H1 (cell line): ENCODE measurements around the gene PRODH2. TPM values are rescaled to one million over a fixed set of nuclear protein-coding genes. Genes with fewer than 3 reads are reported as not detected.

Source experiments
- CTCF ChIA-PET: fragments of 300-600 bp; sonication (Branson Sonifier 250); formaldehyde crosslinking; loops from one replicate; lab custom pipeline; 2021; ENCODE audit not compliant: partially characterized antibody; lab: Charles Lee
- POLR2A ChIA-PET: fragments of 300-600 bp; sonication (Branson Sonifier 250); formaldehyde crosslinking; loops from one replicate; lab custom pipeline; 2021; ENCODE audit warnings: inconsistent platforms; ENCODE audit not compliant: partially characterized antibody; lab: Charles Lee
- DNase-seq, 2 experiments: peaks; one replicate each; pipeline versions ENCODE4 v3.0.0 to v3.0.0-alpha.2; 2010 to 2022; ENCODE audit warnings: low spot score in 2 of 2, low read depth in 1 of 2, mixed read lengths in 1 of 2
- FAIRE-seq: peaks from 2 replicates; lab custom pipeline; 2011; peaks lifted over from hg19 to GRCh38; lab: Jason Lieb, UNC
- H2AFZ ChIP-seq: 2 replicates; pipeline ENCODE4 v1.8.1; 2012; ENCODE audit warnings: low read length, inconsistent platforms
- H2AK5ac ChIP-seq: 2 replicates; pipeline ENCODE4 v1.6.1; 2013; ENCODE audit warnings: low read depth, low read length
- H2BK120ac ChIP-seq: replicated peaks from 2 replicates; pipeline ENCODE3; 2013; ENCODE audit warnings: low read depth, low read length, inconsistent platforms
- H2BK12ac ChIP-seq: 2 replicates; pipeline ENCODE4 v1.6.1; 2013; ENCODE audit warnings: low read depth, low read length
- H2BK15ac ChIP-seq: 2 replicates; pipeline ENCODE4 v1.6.1; 2013; ENCODE audit warnings: low read length
- H2BK20ac ChIP-seq: 2 replicates; pipeline ENCODE4 v1.6.1; 2013; ENCODE audit warnings: low read length
- H2BK5ac ChIP-seq: 2 replicates; pipeline ENCODE4 v1.6.1; 2013; ENCODE audit warnings: low read depth, low read length
- H3K14ac ChIP-seq: 2 replicates; pipeline ENCODE4 v1.6.1; 2013; ENCODE audit warnings: inconsistent platforms; ENCODE audit not compliant: insufficient read length
- H3K18ac ChIP-seq: 2 replicates; pipeline ENCODE4 v1.6.1; 2013; ENCODE audit warnings: low read length; ENCODE audit errors: extremely low read depth
- H3K23ac ChIP-seq: 2 replicates; pipeline ENCODE4 v1.6.1; 2013; ENCODE audit warnings: inconsistent platforms; ENCODE audit not compliant: insufficient read length
- H3K23me2 ChIP-seq: 2 replicates; pipeline ENCODE4 v1.6.1; 2013; ENCODE audit warnings: low read depth, low read length
- H3K27ac ChIP-seq: 2 replicates; pipeline ENCODE4 v1.6.1; 2011; ENCODE audit warnings: low read depth, low read length, inconsistent platforms
- H3K27me3 ChIP-seq, 4 experiments: replicated peaks in 1 of 4; 1 replicate in 1 of 4; 2 replicates in 3 of 4; pipeline versions ENCODE4 v1.6.1 to v1.8.1; 2011 to 2013; ENCODE audit warnings: low read length in 3 of 4, mild to moderate bottlenecking in 3 of 4, inconsistent platforms in 2 of 4, mixed read lengths in 2 of 4, moderate library complexity in 1 of 4; ENCODE audit not compliant: control insufficient read depth in 3 of 4, insufficient read depth in 3 of 4; ENCODE audit errors: extremely low read depth in 1 of 4
- H3K36me3 ChIP-seq, 4 experiments: 2 replicates each; pipeline versions ENCODE4 v1.6.1 to v1.8.1; 2011 to 2013; ENCODE audit warnings: mild to moderate bottlenecking in 4 of 4, low read length in 3 of 4, moderate library complexity in 2 of 4, control low read depth in 1 of 4, inconsistent platforms in 1 of 4; ENCODE audit not compliant: insufficient read depth in 4 of 4, control insufficient read depth in 2 of 4
- H3K4ac ChIP-seq: replicated peaks from 2 replicates; pipeline ENCODE3; 2013; ENCODE audit warnings: low read length, low read depth, mixed read lengths, inconsistent platforms; ENCODE audit not compliant: insufficient read length
- H3K4me1 ChIP-seq, 4 experiments: replicated peaks in 1 of 4; 1 replicate in 1 of 4; 2 replicates in 3 of 4; pipeline versions ENCODE4 v1.6.1 to v1.8.1; 2011 to 2013; ENCODE audit warnings: low read length in 3 of 4, inconsistent platforms in 2 of 4, mixed read lengths in 1 of 4; ENCODE audit not compliant: insufficient read depth in 4 of 4, control insufficient read depth in 3 of 4
- H3K4me2 ChIP-seq, 2 experiments: 2 replicates each; pipeline versions ENCODE4 v1.6.1 to v1.8.1; 2011 to 2013; ENCODE audit warnings: low read depth in 2 of 2, low read length in 2 of 2, control low read depth in 1 of 2, inconsistent platforms in 1 of 2, mild to moderate bottlenecking in 1 of 2; ENCODE audit not compliant: insufficient read depth in 1 of 2
- H3K4me3 ChIP-seq, 4 experiments: fragments of 200-600, 300-600 bp in 1 of 4; sonication (generic), shearing (Covaris generic), sonication (Bioruptor Twin) in 1 of 4; 2 replicates each; pipeline versions ENCODE4 v1.5.1 to v1.8.1; 2011 to 2016; ENCODE audit warnings: low read length in 4 of 4, low read depth in 3 of 4, control low read depth in 2 of 4, inconsistent platforms in 2 of 4, mild to moderate bottlenecking in 2 of 4, mixed read lengths in 1 of 4, moderate library complexity in 1 of 4; ENCODE audit not compliant: insufficient read depth in 2 of 4; ENCODE audit errors: extremely low read depth in 1 of 4
- H3K56ac ChIP-seq: replicated peaks from 2 replicates; pipeline ENCODE3; 2013; ENCODE audit warnings: low read depth, mild to moderate bottlenecking, mixed read lengths, low read length, inconsistent platforms; ENCODE audit not compliant: insufficient read length
- H3K79me1 ChIP-seq: 2 replicates; pipeline ENCODE4 v1.6.1; 2013; ENCODE audit warnings: low read depth, low read length, control low read depth
- H3K79me2 ChIP-seq, 2 experiments: 2 replicates each; pipeline versions ENCODE4 v1.6.1 to v1.8.1; 2012 to 2013; ENCODE audit warnings: low read length in 2 of 2, mild to moderate bottlenecking in 2 of 2, inconsistent platforms in 1 of 2; ENCODE audit not compliant: insufficient read depth in 2 of 2, control insufficient read depth in 1 of 2
- H3K9ac ChIP-seq, 4 experiments: replicated peaks in 1 of 4; 1 replicate in 1 of 4; 2 replicates in 3 of 4; pipeline versions ENCODE4 v1.6.1 to v1.8.1; 2011 to 2013; ENCODE audit warnings: low read depth in 3 of 4, low read length in 3 of 4, control low read depth in 2 of 4, mild to moderate bottlenecking in 2 of 4, moderate library complexity in 2 of 4, inconsistent platforms in 1 of 4; ENCODE audit errors: extremely low read depth in 1 of 4
- H3K9me3 ChIP-seq, 2 experiments: 2 replicates each; pipeline versions ENCODE4 v1.6.1 to v1.8.1; 2012 to 2013; ENCODE audit warnings: mild to moderate bottlenecking in 2 of 2, moderate library complexity in 2 of 2, control low read depth in 1 of 2, inconsistent platforms in 1 of 2, low read depth in 1 of 2, low read length in 1 of 2, mixed read lengths in 1 of 2; ENCODE audit not compliant: insufficient read depth in 2 of 2
- H4K20me1 ChIP-seq, 2 experiments: replicated peaks in 1 of 2; 2 replicates each; pipeline versions ENCODE3 to v1.8.1; 2011 to 2013; ENCODE audit warnings: inconsistent platforms in 2 of 2, low read length in 2 of 2, mild to moderate bottlenecking in 1 of 2; ENCODE audit not compliant: insufficient read depth in 2 of 2, control insufficient read depth in 1 of 2
- H4K5ac ChIP-seq: 2 replicates; pipeline ENCODE4 v1.6.1; 2013; ENCODE audit warnings: low read length, low read depth, mixed read lengths, inconsistent platforms; ENCODE audit not compliant: insufficient read length
- H4K8ac ChIP-seq: 2 replicates; pipeline ENCODE4 v1.8.0; 2013; ENCODE audit warnings: mild to moderate bottlenecking, moderate library complexity, low read length, inconsistent platforms; ENCODE audit not compliant: insufficient read depth; ENCODE audit errors: extremely low read depth
- H4K91ac ChIP-seq: replicated peaks from 2 replicates; pipeline ENCODE3; 2013; ENCODE audit warnings: low read length, mixed read lengths, inconsistent platforms; ENCODE audit not compliant: insufficient read length
- KDM1A ChIP-seq: fragments of 200-600, 300-600 bp; sonication (generic); IDR thresholded peaks from 2 replicates; pipeline ENCODE4 v1.7.1; 2016; ENCODE audit warnings: mild to moderate bottlenecking, low read length, borderline replicate concordance
- WGBS, 2 experiments: shearing (Covaris generic) in 1 of 2; methylation state at CpG; one replicate each; pipeline versions ENCODE4 v1.1.6 to v1.1.7; 2013 to 2015; ENCODE audit warnings: low lambda C conversion rate in 2 of 2, mixed read lengths in 2 of 2, inconsistent platforms in 1 of 2, low coverage in 1 of 2, missing lambda C conversion rate in 1 of 2; ENCODE audit not compliant: insufficient replicate concordance in 2 of 2, insufficient coverage in 1 of 2, insufficient read length in 1 of 2; ENCODE audit errors: extremely low coverage in 1 of 2, missing lambda C conversion rate in 1 of 2; 5-methylcytosine and 5-hydroxymethylcytosine counted together
- polyA plus RNA-seq, 7 experiments: library from polyadenylated mRNA; depleted of rRNA in 3 of 7; stranded (reverse) in 5 of 7; unstranded in 2 of 7; fragments of >200 nt in 5 of 7; fragments of 200-250 nt in 2 of 7; gene quantifications; 1 replicate in 5 of 7; 2 replicates in 1 of 7; 4 replicates in 1 of 7; pipeline versions ENCODE4 v1.2.1 to v1.2.3, GENCODE V29; 2011 to 2013; ENCODE audit warnings: missing spikeins in 2 of 7, mixed read lengths in 2 of 7
- total RNA-seq: library from RNA; stranded (reverse); fragmentation: NEBNext Ultra II Directional; extraction: Animal tissue kit (Norgen Biotek cat#: 25700); gene quantifications from 2 replicates; pipeline ENCODE4 v1.2.1, GENCODE V29; 2021

PRODH2 gene
- total and polyA plus RNA-seq, 2 of the 8 experiments (the other 6 are each of a cell fraction or from before 2014, with no cell fraction given): not detected

DNA sequence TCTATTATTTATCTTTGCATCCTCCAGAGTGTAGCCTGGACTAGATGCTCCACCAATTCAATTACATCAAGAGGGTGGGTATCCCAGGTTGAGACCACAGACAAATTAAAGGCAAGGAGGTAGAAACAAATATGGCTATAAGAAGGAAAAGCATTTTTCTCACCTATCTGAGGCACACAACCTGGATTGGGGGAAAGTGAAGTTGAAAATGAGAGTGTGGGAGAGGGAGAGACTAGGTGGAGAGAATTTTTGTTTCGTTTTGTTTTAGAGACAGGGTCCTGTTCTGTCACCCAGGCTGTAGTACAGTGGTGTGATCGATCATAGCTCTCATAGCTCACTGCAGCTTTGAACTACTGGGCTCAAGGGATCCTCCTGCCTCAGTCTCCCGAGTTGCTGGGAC is 5.8 kb upstream of the PRODH2 start:
- Histone ChIP-seq H3K4me1 (peaks cover 0 to 4% (median 1%) of the 10 kb centered on the region in 4 experiments; a peak in 4 of 7 replicates), H3K14ac (no peak overlapping the region), H3K36me3 (no peaks in the 10 kb centered on the region), H2BK12ac (no peak overlapping the region), H4K5ac (no peak overlapping the region), H3K4ac (no peak overlapping the region), H2BK120ac (no peak overlapping the region), H2BK15ac (0 out of 2 replicates have a peak overlapping the region, but pooled peaks have one; percentile 53), H3K27ac (no peak overlapping the region), H2AK5ac (no peak overlapping the region), H2BK5ac (no peak overlapping the region), H3K23ac (no peak overlapping the region), H3K79me1 (no peaks in the 10 kb centered on the region), H3K27me3 (peaks cover 0 to 3% (median 0%) of the 10 kb centered on the region in 4 experiments; a peak in 2 of 7 replicates), H3K79me2 (no peaks in the 10 kb centered on the region), H4K20me1 (no peaks in the 10 kb centered on the region), H3K56ac (no peak overlapping the region), H3K23me2 (no peaks in the 10 kb centered on the region), H3K18ac (no peak overlapping the region), H3K4me2 (no peak overlapping the region), H3K9me3 (no peaks in the 10 kb centered on the region), H3K9ac (no peak overlapping the region), H2BK20ac (no peak overlapping the region), H4K8ac (no peak overlapping the region), H2AFZ (no peak overlapping the region), H4K91ac (no peak overlapping the region), H3K4me3 (no peak overlapping the region)
- FAIRE-seq: no peak
- ChIA-PET CTCF (interaction anchor here (0.5 to 2.2 kb wide), 11 partner anchors 10 to 117 kb away, joined by 3 to 13 read pairs (median 5); no protein-coding TSS in a partner anchor), POLR2A (no interaction called here)
- WGBS, 2 experiments: 75 to 100% methylated on average over 1 to 3 of the region's 3 CpGs
- no peak for TF ChIP-seq KDM1A
- no peak for DNase-seq
